ENCODE data around the gene MFGE8. TPM values are rescaled to one million over a fixed set of nuclear protein-coding genes. Genes with fewer than 3 reads are reported as not detected.

Gene MFGE8
- polyA plus RNA-seq, 1 experiment: 1,967 TPM

- TF ChIP-seq, protein P1, sequence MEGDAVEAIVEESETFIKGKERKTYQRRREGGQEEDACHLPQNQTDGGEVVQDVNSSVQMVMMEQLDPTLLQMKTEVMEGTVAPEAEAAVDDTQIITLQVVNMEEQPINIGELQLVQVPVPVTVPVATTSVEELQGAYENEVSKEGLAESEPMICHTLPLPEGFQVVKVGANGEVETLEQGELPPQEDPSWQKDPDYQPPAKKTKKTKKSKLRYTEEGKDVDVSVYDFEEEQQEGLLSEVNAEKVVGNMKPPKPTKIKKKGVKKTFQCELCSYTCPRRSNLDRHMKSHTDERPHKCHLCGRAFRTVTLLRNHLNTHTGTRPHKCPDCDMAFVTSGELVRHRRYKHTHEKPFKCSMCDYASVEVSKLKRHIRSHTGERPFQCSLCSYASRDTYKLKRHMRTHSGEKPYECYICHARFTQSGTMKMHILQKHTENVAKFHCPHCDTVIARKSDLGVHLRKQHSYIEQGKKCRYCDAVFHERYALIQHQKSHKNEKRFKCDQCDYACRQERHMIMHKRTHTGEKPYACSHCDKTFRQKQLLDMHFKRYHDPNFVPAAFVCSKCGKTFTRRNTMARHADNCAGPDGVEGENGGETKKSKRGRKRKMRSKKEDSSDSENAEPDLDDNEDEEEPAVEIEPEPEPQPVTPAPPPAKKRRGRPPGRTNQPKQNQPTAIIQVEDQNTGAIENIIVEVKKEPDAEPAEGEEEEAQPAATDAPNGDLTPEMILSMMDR (IDR thresholded peaks at IDR 0.05; ENCODE audit: insufficient read depth, low read depth, low read length): no peak
- CTCF ChIA-PET: interaction anchor here (0.6 to 2.1 kb wide), 6 partner anchors 15 to 295 kb away, joined by 3 to 6 read pairs (median 3); no protein-coding TSS in a partner anchor
- POLR2A ChIA-PET: no interaction called here
Observed at GRCh38 chr15:88882785-88883184, 30.4 kb downstream of the MFGE8 start.

GRCh38 chr15:88881775-88882174 lies 31.4 kb downstream of the MFGE8 start:
- Histone ChIP-seq H3K4me3 (ENCODE audit: low read depth, low read length) (no peak overlapping the region), H3K27me3 (ENCODE audit: control insufficient read depth, insufficient read depth, low read length) (no peaks in the 10 kb centered on the region; the same call in 1 of the 2 replicates), H3K36me3 (ENCODE audit: control insufficient read depth, insufficient read depth, low read length) (peaks cover 6% of the 10 kb centered on the region)
- ChIA-PET POLR2A (no interaction called here), CTCF (interaction anchor here (1.3 to 2.1 kb wide), 3 partner anchors 23 to 225 kb away, joined by 3 to 6 read pairs (median 3); no protein-coding TSS in a partner anchor)
- TF ChIP-seq, protein P1 (IDR thresholded peaks at IDR 0.05; ENCODE audit: insufficient read depth, low read depth, low read length): no peak
- DNase-seq (ENCODE audit: low read depth): no peak

More at GRCh38 chr15:88882785-88883184, 30.4 kb downstream of the MFGE8 start:
- no peak for DNase-seq (ENCODE audit: low read depth)
- Histone ChIP-seq H3K4me3 (ENCODE audit: low read depth, low read length) (no peak overlapping the region), H3K36me3 (ENCODE audit: control insufficient read depth, insufficient read depth, low read length) (peaks cover 11% of the 10 kb centered on the region), H3K27me3 (ENCODE audit: control insufficient read depth, insufficient read depth, low read length) (no peaks in the 10 kb centered on the region; the same call in 1 of the 2 replicates)

DNA sequence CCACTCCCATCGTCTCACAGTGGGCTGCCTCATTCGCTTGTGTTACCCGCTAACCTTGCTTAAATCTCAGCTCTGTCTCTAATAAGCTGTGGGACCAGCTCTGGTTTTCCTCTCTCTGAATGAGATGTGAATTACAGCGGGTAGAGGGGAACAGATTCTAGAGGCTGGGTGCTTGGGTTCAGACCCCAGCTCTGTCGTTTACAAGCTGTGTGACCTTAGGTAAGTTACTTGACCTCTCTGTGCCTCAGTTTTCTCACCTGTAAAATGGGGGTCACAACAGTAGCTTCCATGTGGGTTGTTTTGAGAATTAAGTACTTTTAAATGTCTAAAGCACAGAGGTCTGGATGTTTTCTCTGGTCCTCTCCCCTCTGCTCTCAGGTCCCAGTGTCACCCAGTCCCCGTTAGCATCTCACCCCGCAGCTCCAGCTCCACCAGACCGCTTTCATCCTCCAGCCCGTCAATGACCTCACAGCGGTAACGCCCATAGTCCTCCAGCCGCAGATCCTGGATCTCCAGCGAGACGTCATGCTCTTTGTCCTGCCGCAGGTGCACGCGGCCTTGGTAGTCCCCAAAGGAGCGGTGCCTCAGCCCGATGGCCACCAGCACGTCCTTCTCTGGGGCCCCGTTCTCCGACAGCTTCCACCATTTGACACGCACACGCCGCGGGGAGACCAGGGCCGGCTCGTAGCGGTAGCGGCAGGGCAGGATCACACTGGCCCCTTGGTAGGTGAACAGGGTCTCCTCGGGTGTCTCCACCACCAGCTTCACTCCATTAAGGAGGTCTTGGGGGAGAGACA lies 32.0 kb downstream of the MFGE8 start:
- Histone ChIP-seq H3K27me3 (ENCODE audit: control insufficient read depth, insufficient read depth, low read length) (no peaks in the 10 kb centered on the region; the same call in 1 of the 2 replicates), H3K4me3 (ENCODE audit: low read depth, low read length) (no peak overlapping the region), H3K36me3 (ENCODE audit: control insufficient read depth, insufficient read depth, low read length) (peaks cover 6% of the 10 kb centered on the region)
- POLR2A ChIA-PET: interaction anchor here (0.6 kb wide), 1 partner anchor 1429 kb away, joined by 6 read pairs; no protein-coding TSS in a partner anchor
- TF ChIP-seq, protein P1 (IDR thresholded peaks at IDR 0.05; ENCODE audit: insufficient read depth, low read depth, low read length): no peak
- DNase-seq (ENCODE audit: low read depth): no peak
- CTCF ChIA-PET: interaction anchor here (0.5 to 1.4 kb wide), 4 partner anchors 151 to 297 kb away, joined by 3 to 7 read pairs (median 3); no protein-coding TSS in a partner anchor

DNA sequence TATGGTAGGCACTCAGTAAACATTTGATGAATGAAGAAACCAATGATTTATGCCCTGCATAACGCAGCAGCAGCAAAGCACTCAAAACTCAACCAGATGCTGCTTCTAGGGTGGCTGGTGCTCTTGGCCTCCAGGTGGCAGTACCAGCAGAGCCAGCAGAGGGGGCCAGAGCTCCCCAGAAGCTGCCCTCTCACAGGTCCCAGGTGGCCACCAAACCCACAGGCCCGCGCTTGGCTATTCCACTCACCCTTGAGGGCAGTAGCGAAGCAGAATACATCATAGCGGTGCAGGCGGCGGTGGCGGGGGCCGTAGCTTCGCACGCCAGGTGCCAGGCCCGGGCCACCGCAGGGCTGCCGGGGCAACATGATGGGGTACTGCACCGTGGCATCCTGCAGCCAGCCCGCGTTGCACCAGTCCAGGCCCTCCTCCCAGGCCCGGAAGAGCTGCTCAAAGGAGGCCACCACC lies 34.4 kb downstream of the MFGE8 start:
- Histone ChIP-seq H3K4me3 (ENCODE audit: low read depth, low read length) (no peak overlapping the region), H3K27me3 (ENCODE audit: control insufficient read depth, insufficient read depth, low read length) (no peaks in the 10 kb centered on the region), H3K36me3 (ENCODE audit: control insufficient read depth, insufficient read depth, low read length) (peaks cover 8% of the 10 kb centered on the region)
- DNase-seq (ENCODE audit: low read depth): no peak
- ChIA-PET CTCF (interaction anchor here (0.5 to 3.1 kb wide), 25 partner anchors 9 to 299 kb away, joined by 3 to 27 read pairs (median 4); partner anchors contain the start of gene HAPLN3), POLR2A (no interaction called here)
- TF ChIP-seq, protein P1 (IDR thresholded peaks at IDR 0.05; ENCODE audit: insufficient read depth, low read depth, low read length): peak; percentile 91

DNA sequence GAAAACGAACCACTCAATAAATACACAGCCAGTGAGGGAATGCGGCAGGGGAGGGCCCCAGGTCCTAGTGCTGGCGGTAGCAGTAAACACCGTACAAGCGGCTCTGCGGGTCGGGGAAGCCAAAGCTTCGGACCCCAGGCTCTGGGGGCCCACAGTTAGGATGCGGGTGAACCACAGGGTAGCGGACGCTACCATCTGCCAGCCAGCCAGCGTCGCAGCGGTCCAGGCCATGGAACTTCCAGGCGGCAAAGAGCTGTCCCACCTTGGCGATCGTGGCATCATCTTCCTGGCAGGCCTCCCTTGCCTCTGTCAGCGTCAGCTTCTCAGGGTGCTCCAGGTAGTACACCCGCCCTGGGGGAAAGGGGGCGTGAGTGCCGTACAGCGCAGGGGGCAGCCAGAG lies 35.3 kb downstream of the MFGE8 start:
- no peaks in the 10 kb centered on the region for H3K27me3 ChIP-seq (ENCODE audit: control insufficient read depth, insufficient read depth, low read length)
- DNase-seq (ENCODE audit: low read depth): no peak
- ChIA-PET POLR2A (no interaction called here), CTCF (interaction anchor here (0.7 to 3.1 kb wide), 18 partner anchors 9 to 300 kb away, joined by 3 to 27 read pairs (median 4); partner anchors contain the start of gene HAPLN3)
- H3K36me3 ChIP-seq (ENCODE audit: control insufficient read depth, insufficient read depth, low read length): peaks cover 8% of the 10 kb centered on the region
- TF ChIP-seq, protein P1 (IDR thresholded peaks at IDR 0.05; ENCODE audit: insufficient read depth, low read depth, low read length): no peak
- no peak overlapping the region for H3K4me3 ChIP-seq (ENCODE audit: low read depth, low read length)

Measured in BJ (cell line).